ENCODE results near the gene CABLES2.

DNA sequence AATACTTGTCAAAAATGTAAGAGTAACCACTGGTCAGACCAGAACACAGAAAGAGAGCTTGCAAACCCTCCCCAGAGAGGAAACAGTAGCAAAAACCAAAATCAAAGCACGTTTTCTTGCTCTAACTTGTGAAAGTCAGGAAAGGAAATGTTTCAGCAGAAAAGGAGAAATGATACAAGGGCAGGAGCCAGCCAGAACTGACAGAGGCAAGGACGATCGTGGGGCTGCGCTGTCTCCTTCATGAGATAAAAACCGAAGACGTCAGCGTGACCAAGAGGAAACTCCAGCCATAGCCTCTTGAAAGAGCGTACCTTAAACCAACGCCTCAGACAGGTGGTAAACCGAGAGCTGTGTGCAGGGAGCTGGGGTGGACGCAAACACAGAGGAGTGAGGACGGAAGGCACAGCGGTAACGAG lies 67.4 kb downstream of the CABLES2 start:
- TF ChIP-seq, protein P1, sequence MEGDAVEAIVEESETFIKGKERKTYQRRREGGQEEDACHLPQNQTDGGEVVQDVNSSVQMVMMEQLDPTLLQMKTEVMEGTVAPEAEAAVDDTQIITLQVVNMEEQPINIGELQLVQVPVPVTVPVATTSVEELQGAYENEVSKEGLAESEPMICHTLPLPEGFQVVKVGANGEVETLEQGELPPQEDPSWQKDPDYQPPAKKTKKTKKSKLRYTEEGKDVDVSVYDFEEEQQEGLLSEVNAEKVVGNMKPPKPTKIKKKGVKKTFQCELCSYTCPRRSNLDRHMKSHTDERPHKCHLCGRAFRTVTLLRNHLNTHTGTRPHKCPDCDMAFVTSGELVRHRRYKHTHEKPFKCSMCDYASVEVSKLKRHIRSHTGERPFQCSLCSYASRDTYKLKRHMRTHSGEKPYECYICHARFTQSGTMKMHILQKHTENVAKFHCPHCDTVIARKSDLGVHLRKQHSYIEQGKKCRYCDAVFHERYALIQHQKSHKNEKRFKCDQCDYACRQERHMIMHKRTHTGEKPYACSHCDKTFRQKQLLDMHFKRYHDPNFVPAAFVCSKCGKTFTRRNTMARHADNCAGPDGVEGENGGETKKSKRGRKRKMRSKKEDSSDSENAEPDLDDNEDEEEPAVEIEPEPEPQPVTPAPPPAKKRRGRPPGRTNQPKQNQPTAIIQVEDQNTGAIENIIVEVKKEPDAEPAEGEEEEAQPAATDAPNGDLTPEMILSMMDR (conservative IDR thresholded peaks at IDR 0.05 in 1 of 2, IDR thresholded peaks at IDR 0.05 in 1 of 2; ENCODE audit: extremely low read depth in 1 of 2, insufficient read depth in 1 of 2, low read depth in 1 of 2, low read length in 2 of 2): no peak
- no peak for TF ChIP-seq EZH2 (IDR thresholded peaks at IDR 0.05; ENCODE audit: borderline replicate concordance, low read length)
